Fibroblast of lung (primary cell): Measurements from ENCODE around the gene PIM2.

Experiments used
- CTCF ChIP-seq, 2 donors: IDR thresholded peaks in 1 of 2; conservative IDR thresholded peaks in 1 of 2; 1 replicate in 1 of 2; 2 replicates in 1 of 2; pipeline ENCODE4 v1.5.1; 2011 to 2012; ENCODE audit warnings: low read length in 2 of 2, control low read depth in 1 of 2, inconsistent platforms in 1 of 2, low read depth in 1 of 2, mild to moderate bottlenecking in 1 of 2
- EZH2 ChIP-seq: IDR thresholded peaks from 2 replicates; pipeline ENCODE4 v1.5.1; 2012; ENCODE audit warnings: low read length, control low read depth, mild to moderate bottlenecking; ENCODE audit errors: missing control alignments

DNA sequence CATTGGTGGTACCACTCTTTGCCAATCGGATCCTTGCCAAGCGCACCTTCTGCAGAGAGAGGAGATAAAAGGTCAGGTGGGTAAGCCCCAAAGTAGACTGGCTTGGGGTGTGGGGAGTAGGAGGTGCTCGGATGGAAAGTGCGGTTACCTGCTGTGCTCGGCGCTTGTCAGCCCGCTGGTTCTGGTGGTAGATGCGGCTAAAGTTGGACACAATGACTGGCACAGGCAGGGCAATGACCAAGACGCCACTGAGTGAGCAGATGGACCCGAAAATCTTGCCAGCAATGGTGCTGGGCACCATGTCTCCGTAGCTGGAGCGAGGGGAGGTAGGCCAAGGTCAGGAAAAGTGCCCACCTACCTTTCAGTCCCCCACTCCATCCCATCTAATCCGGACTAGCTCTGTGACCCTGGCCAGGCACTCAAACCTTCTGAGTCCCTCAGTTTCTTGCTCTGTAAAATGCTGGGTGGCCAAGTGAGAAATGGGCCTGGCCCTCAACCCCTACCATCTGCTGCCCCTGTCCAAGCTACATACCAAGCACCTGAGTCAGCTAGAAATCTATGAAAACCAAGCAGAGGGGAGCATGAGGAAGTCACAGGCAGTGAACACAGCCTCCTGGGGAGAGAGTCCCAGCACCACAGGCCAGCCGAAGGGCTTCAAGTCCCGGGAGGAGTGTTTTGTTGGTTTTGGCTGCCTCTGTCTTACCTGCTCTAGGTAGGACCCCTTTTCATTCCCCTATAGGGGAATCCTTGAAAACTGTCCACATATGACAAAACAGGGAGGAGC is 48.2 kb upstream of the PIM2 start:
- no peak for TF ChIP-seq EZH2
- TF ChIP-seq CTCF (conservative IDR thresholded peaks at IDR 0.05 in 1 of 2, IDR thresholded peaks at IDR 0.05 in 1 of 2; ENCODE audit: low read depth in 1 of 2, low read length in 2 of 2): no peak
